OCI-LY1 (cell line): Measurements from ENCODE around the gene OGG1.

ENCODE experiments used
- CTCF ChIP-seq: fragments of 200-600 bp; sonication (generic), shearing (Covaris generic); IDR thresholded peaks from 2 replicates; pipeline ENCODE4 v1.5.1; 2017; ENCODE audit warnings: mild to moderate bottlenecking, antibody characterized with exemption, low read length, moderate library complexity, mixed read lengths
- EZH2 ChIP-seq: fragments of 200-600 bp; sonication (generic), shearing (Covaris generic); IDR thresholded peaks from 2 replicates; pipeline ENCODE4 v1.8.0; 2017; ENCODE audit warnings: borderline replicate concordance, mixed run types, mild to moderate bottlenecking, antibody characterized with exemption, low read length, moderate library complexity, mixed read lengths

- no peak for TF ChIP-seq EZH2
- no peak for TF ChIP-seq CTCF
Observed at GRCh38 chr3:9787714-9788113, 38.0 kb downstream of the OGG1 start.
